GM23248 (cell line): ENCODE measurements around the gene UQCRHL. TPM values are rescaled to one million over a fixed set of nuclear protein-coding genes. Genes with fewer than 3 reads are reported as not detected.

Experiments
- DNase-seq: peaks from one replicate; pipeline ENCODE4 v3.0.0-alpha.2; 2015
- H2AFZ ChIP-seq: fragments of 200-600 bp; sonication (generic); 2 replicates; pipeline ENCODE4 v1.6.1; 2016; ENCODE audit warnings: antibody characterized with exemption
- H3F3A ChIP-seq: fragments of 200-600 bp; sonication (generic); 2 replicates; pipeline ENCODE4 v1.6.1; 2016; ENCODE audit warnings: mild to moderate bottlenecking, antibody characterized with exemption, mixed run types; ENCODE audit not compliant: insufficient read depth
- H3K27ac ChIP-seq: fragments of 200-600 bp; sonication (generic); 2 replicates; pipeline ENCODE4 v1.5.1; 2016; ENCODE audit warnings: mild to moderate bottlenecking
- H3K27me3 ChIP-seq: fragments of 200-600 bp; sonication (generic); replicated peaks from 2 replicates; pipeline ENCODE4 v1.6.1; 2016; ENCODE audit warnings: mild to moderate bottlenecking; ENCODE audit not compliant: insufficient read depth
- H3K36me3 ChIP-seq: fragments of 200-600 bp; sonication (generic); 2 replicates; pipeline ENCODE4 v1.6.1; 2016; ENCODE audit warnings: low read depth, mild to moderate bottlenecking
- H3K4me1 ChIP-seq: fragments of 200-600 bp; sonication (generic); 2 replicates; pipeline ENCODE4 v1.6.1; 2016; ENCODE audit warnings: mild to moderate bottlenecking; ENCODE audit not compliant: insufficient read depth
- H3K4me2 ChIP-seq: fragments of 200-600 bp; sonication (generic); one replicate; pipeline ENCODE4 v1.6.1; 2016; ENCODE audit warnings: mild to moderate bottlenecking; ENCODE audit not compliant: unreplicated experiment
- H3K4me3 ChIP-seq: fragments of 200-600 bp; sonication (generic); 2 replicates; pipeline ENCODE4 v1.5.1; 2016; ENCODE audit warnings: mild to moderate bottlenecking
- H3K79me2 ChIP-seq: fragments of 200-600 bp; sonication (generic); 2 replicates; pipeline ENCODE4 v1.6.1; 2016; ENCODE audit warnings: mild to moderate bottlenecking; ENCODE audit not compliant: insufficient read depth
- H3K9ac ChIP-seq: fragments of 200-600 bp; sonication (generic); 2 replicates; pipeline ENCODE4 v1.6.1; 2016; ENCODE audit warnings: mild to moderate bottlenecking
- H3K9me2 ChIP-seq: fragments of 200-600 bp; sonication (generic); 2 replicates; pipeline ENCODE4 v1.6.1; 2016; ENCODE audit warnings: mixed run types, mild to moderate bottlenecking, moderate library complexity; ENCODE audit not compliant: insufficient read depth
- H3K9me3 ChIP-seq: fragments of 200-600 bp; sonication (generic); one replicate; pipeline ENCODE4 v1.6.1; 2017; ENCODE audit warnings: low read depth
- H4K20me1 ChIP-seq: fragments of 200-600 bp; sonication (generic); 2 replicates; pipeline ENCODE4 v1.6.0; 2016; ENCODE audit not compliant: insufficient read depth
- EZH2 ChIP-seq: fragments of 200-600 bp; sonication (generic); IDR thresholded peaks from 2 replicates; pipeline ENCODE4 v1.6.1; 2018; ENCODE audit warnings: antibody characterized with exemption, mild to moderate bottlenecking; ENCODE audit not compliant: insufficient read depth, poor library complexity, severe bottlenecking
- EZH2phosphoT487 ChIP-seq: fragments of 200-600 bp; sonication (generic); IDR thresholded peaks from 2 replicates; pipeline ENCODE4 v1.6.1; 2018; ENCODE audit warnings: antibody characterized with exemption, moderate library complexity, mild to moderate bottlenecking, low read depth; ENCODE audit not compliant: insufficient read depth
- WGBS, 2 experiments: methylation state at CpG; one replicate each; pipeline ENCODE4 v1.1.6; 2015 to 2017; ENCODE audit warnings: low lambda C conversion rate in 2 of 2, low coverage in 1 of 2; ENCODE audit errors: missing lambda C conversion rate in 2 of 2; 5-methylcytosine and 5-hydroxymethylcytosine counted together
- in situ Hi-C: fragments of 300-500 bp; cut with MboI; formaldehyde crosslinking; loops from 2 replicates; pipeline ENCODE4 v1.15.0; 2020
- polyA plus RNA-seq: library from polyadenylated mRNA; unstranded; fragments of >200 nt; fragmentation: Nextera tagmentation; extraction: Ambion mirVana; gene quantifications from 2 replicates; pipeline ENCODE4 v1.2.1, GENCODE V29; 2016
- total RNA-seq: library from RNA; depleted of rRNA; stranded (reverse); fragments of >200 nt; shearing (Covaris generic); gene quantifications from 2 replicates; pipeline ENCODE4 v1.2.3, GENCODE V29; 2014

Gene UQCRHL
- total and polyA plus RNA-seq, 2 experiments from 2014 or later = 0.32 to 0.60 TPM

- no peak for TF ChIP-seq EZH2phosphoT487
- TF ChIP-seq EZH2 = no peak
Observed at GRCh38 chr1:15764890-15765289, 42.6 kb downstream of the UQCRHL start.

GRCh38 chr1:15764269-15764764 lies 43.1 kb downstream of the UQCRHL start:
- Histone ChIP-seq H3K9ac (no peak overlapping the region), H4K20me1 (no peaks in the 10 kb centered on the region), H2AFZ (no peak overlapping the region), H3K4me1 (peaks cover 21% of the 10 kb centered on the region), H3K4me3 (no peak overlapping the region), H3K9me3 (no peaks in the 10 kb centered on the region), H3K4me2 (no peak overlapping the region), H3K27ac (no peak overlapping the region), H3K27me3 (no peaks in the 10 kb centered on the region), H3K79me2 (peaks cover 40% of the 10 kb centered on the region), H3K36me3 (peaks cover 9% of the 10 kb centered on the region; the same call in 1 of the 2 replicates), H3K9me2 (no peaks in the 10 kb centered on the region), H3F3A (peaks cover 5% of the 10 kb centered on the region; the same call in 1 of the 2 replicates)
- in situ Hi-C loops = no loop called here
- no peak for DNase-seq
- 46 to 51% methylated on average over 10 of the region's 10 CpGs for WGBS, 2 experiments
- no peak for TF ChIP-seq EZH2phosphoT487

More at GRCh38 chr1:15764890-15765289, 42.6 kb downstream of the UQCRHL start:
- Histone ChIP-seq H3K4me1 (peaks cover 16% of the 10 kb centered on the region), H3K9ac (no peak overlapping the region), H3F3A (peaks cover 5% of the 10 kb centered on the region; the same call in 1 of the 2 replicates), H3K36me3 (peaks cover 9% of the 10 kb centered on the region; the same call in 1 of the 2 replicates), H3K9me2 (no peaks in the 10 kb centered on the region), H3K27ac (0 out of 2 replicates have a peak overlapping the region, but pooled peaks have one; percentile 37), H4K20me1 (no peaks in the 10 kb centered on the region), H3K9me3 (no peaks in the 10 kb centered on the region), H3K4me3 (no peak overlapping the region), H3K27me3 (no peaks in the 10 kb centered on the region), H3K4me2 (no peak overlapping the region), H2AFZ (no peak overlapping the region), H3K79me2 (peaks cover 34% of the 10 kb centered on the region)
- DNase-seq = no peak
- WGBS, 2 experiments = 90% methylated on average over 11 to 15 of the region's 15 CpGs
- in situ Hi-C loops = no loop called here

GRCh38 chr1:15762546-15762945 lies 44.9 kb downstream of the UQCRHL start:
- in situ Hi-C loops = no loop called here
- Histone ChIP-seq H3K9me3 (no peaks in the 10 kb centered on the region), H3K27me3 (no peaks in the 10 kb centered on the region), H4K20me1 (no peaks in the 10 kb centered on the region), H2AFZ (no peak overlapping the region), H3K79me2 (peaks cover 45% of the 10 kb centered on the region), H3K4me1 (peaks cover 26% of the 10 kb centered on the region), H3K9ac (no peak overlapping the region), H3K9me2 (no peaks in the 10 kb centered on the region), H3K36me3 (no peaks in the 10 kb centered on the region; the same call in 1 of the 2 replicates), H3F3A (peaks cover 5% of the 10 kb centered on the region), H3K4me2 (no peak overlapping the region), H3K4me3 (no peak overlapping the region), H3K27ac (no peak overlapping the region)
- DNase-seq = no peak
- TF ChIP-seq EZH2 (no peak), EZH2phosphoT487 (no peak)
- 69 to 74% methylated on average over 10 of the region's 10 CpGs for WGBS, 2 experiments

GRCh38 chr1:15761366-15762128 lies 45.9 kb downstream of the UQCRHL start:
- no peaks in the 10 kb centered on the region for H3K9me3 ChIP-seq
- no peak overlapping the region for H3K4me3 ChIP-seq
- no peak overlapping the region for H3K9ac ChIP-seq
- no peaks in the 10 kb centered on the region for H3K9me2 ChIP-seq
- no peaks in the 10 kb centered on the region for H3K27me3 ChIP-seq
- H3K4me1 ChIP-seq = peaks cover 26% of the 10 kb centered on the region
- H2AFZ ChIP-seq = no peak overlapping the region
- H3K79me2 ChIP-seq = peaks cover 45% of the 10 kb centered on the region
- DNase-seq = no peak
- no peak overlapping the region for H3K4me2 ChIP-seq
- H3F3A ChIP-seq = peaks cover 5% of the 10 kb centered on the region
- 93% methylated on average over 8 of the region's 8 CpGs for WGBS, 2 experiments
- no peaks in the 10 kb centered on the region for H4K20me1 ChIP-seq
- in situ Hi-C loops = no loop called here
- H3K27ac ChIP-seq = no peak overlapping the region
- no peak for TF ChIP-seq EZH2phosphoT487
- TF ChIP-seq EZH2 = no peak
- no peaks in the 10 kb centered on the region for H3K36me3 ChIP-seq
